Skin of body (tissue), 2 donors: ENCODE data around the gene CTDSPL. TPM values are rescaled to one million over a fixed set of nuclear protein-coding genes. Genes with fewer than 3 reads are reported as not detected.
"Not testable (repeated sequence)": the region's sequence is repeated elsewhere in the genome, so short reads cannot be mapped to it uniquely, and the experiment has no call there.

Source experiments
- DNase-seq: peaks from one replicate; lab custom pipeline; 2025; lab: John Stamatoyannopoulos, UW
- total RNA-seq: library from RNA; depleted of rRNA; stranded (reverse); fragments of >200 nt; gene quantifications from one replicate; pipeline ENCODE4 v1.2.3, GENCODE V29; 2014

CTDSPL gene
- total RNA-seq, 1 donor from 2014 or later, result 39.3 TPM

DNA sequence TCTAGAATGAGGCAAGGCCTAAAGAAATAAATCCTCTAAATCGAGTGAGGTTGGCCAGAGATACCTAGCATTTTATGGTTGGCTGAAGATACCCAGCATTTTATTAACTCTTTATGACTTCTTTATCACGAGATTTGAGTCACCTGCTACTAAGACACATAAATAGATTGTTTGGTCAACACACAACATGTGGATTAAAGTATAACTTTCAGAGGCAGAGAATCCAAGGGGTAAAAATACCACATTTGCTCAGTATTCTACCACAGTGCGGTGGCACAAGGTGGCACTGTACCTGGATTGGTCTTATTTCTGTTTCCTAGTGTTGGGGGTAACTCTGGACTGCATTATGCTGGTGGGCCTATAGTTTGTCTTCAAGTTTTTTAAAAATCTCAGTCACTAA lies 102.0 kb downstream of the CTDSPL start:
- DNase-seq, result no peak

GRCh38 chr3:37964146-37964545 lies 102.5 kb downstream of the CTDSPL start:
- no peak for DNase-seq

GRCh38 chr3:37964716-37965115 lies 103.0 kb downstream of the CTDSPL start:
- DNase-seq, result no peak

GRCh38 chr3:37967260-37967881 lies 105.7 kb downstream of the CTDSPL start:
- DNase-seq, result peak; percentile 22

- DNase-seq, result no peak
Measured at GRCh38 chr3:37968199-37968598, 106.5 kb downstream of the CTDSPL start.

DNA sequence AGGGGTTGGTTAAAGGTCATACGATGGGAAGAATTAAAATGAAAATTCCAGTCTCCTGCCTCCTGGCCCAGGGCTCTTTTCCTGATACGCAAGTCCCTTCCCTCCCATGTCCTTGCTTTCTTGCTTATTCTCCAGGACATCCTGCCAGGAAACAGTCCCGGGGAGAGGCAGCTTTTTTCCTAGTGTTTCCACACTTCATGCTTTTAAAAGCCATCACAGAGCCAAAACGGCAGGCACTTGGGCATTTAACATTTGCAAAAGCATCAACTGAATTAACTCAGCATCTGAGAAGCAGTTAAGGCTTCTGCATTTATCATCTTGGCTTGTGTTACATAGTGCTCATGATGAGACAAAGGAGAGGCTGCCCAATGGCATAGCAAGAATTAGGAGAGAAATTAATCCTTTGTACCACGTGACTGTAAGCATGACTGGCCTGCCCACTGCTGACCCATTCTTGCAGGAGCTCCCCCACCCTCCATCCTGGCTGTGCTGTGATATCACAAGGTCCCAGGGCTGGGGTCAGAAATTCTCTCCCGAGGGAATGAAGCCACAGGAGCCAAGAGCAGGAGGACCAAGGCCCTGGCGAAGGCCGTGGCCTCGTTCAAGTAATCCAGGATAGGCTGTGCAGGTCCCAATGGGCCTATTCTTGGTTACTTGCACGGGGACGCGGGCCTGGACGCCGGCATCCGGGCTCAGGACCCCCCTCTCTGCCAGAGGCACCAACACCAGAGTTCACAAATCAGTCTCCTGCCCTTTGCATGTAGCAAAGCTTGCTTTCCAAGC lies 107.3 kb downstream of the CTDSPL start:
- DNase-seq, result no peak

DNA sequence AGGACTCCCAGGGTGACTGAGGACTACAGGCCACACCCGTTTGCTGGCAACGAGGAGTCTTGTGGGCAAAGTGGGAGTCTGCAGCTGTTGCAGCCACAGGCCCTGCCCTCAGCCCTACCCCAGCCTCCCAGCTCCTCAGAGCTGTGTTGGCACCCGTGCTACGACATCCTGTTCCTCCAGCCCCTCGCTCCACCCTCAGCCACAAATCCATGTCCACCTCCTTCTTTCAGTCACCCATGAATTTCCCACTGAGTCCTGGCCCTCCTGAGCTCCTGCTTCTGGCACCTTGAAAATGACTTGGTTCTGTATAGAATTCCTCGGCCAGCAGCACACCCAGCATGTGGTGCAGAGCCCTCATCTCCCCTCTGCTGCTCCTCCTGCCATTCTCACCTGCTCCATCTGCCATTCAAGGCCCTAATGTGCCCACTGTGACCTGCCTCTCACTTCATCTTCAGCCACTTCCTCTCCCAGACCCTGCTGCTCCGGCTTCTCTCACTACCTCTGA lies 108.0 kb downstream of the CTDSPL start:
- no peak for DNase-seq

DNA sequence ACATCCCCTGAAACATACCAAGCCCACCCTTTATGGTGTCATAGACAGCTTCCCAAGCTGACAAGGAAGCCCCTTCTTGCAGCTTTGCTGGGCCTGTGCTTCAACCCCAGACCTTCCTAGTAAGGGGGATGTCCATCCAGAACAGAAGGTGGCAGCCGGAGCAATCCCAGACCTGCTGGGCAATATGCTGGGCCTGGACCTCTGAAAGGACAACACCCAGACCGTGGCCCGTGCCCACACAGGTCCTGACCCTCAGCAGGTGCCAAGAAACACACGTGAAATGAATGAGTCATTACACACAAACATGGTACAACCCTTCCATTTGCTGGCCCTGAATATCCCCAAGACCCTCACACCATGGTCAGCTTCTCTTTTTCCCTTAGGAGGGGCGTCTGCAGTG lies 109.1 kb downstream of the CTDSPL start:
- DNase-seq, result no peak

GRCh38 chr3:37971467-37971866 lies 109.8 kb downstream of the CTDSPL start:
- DNase-seq, result no peak

- not testable (repeated sequence) for DNase-seq
Measured at GRCh38 chr3:37972056-37972455, 110.4 kb downstream of the CTDSPL start.

GRCh38 chr3:37973246-37974054 lies 111.8 kb downstream of the CTDSPL start:
- no peak for DNase-seq

GRCh38 chr3:37974121-37975083 lies 112.7 kb downstream of the CTDSPL start:
- DNase-seq, result no peak

DNA sequence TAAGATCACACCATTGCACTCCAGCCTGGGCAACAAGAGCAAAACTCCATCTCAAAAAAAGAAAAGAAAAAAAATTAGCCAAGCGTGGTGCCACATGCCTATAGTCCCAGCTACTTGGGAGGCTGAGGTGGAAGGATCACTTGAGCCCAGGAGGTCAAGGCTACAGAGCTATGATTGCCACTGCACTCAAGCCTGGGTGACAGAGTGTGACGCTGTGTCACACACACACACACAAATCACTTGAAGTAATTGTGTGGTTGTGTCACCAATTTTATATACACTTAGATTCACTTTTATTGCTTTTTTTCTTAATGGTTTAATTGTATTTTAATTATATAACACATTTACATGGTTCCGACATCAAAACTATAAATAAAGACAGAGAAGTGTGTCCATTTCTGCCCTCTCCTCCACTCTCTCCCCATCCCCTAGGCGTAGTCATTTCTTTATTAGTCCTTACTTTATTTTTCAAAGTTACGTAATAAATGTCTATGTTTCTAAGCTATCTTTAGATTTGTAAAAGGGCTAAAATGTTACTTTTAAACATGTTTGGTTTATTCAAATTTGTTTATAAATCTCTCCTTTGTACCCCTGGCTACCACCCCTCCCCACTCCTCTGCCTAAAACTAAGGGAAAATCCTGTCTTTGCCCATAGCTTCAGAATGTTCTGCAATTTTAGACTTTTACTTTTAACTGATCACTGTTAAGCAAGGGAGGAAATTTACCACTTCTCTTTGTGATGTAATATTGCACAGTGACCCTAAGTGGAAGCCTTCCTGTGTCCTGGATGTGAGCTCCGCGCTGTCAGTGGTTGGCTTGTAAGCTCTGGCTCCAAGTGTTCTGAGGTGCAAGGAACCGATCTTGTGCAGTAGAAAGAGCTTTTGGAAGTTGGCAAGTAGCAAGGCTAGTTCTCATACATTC lies 118.1 kb downstream of the CTDSPL start:
- no peak for DNase-seq

- no peak for DNase-seq
Measured at GRCh38 chr3:37980462-37981347, 119.0 kb downstream of the CTDSPL start.

DNA sequence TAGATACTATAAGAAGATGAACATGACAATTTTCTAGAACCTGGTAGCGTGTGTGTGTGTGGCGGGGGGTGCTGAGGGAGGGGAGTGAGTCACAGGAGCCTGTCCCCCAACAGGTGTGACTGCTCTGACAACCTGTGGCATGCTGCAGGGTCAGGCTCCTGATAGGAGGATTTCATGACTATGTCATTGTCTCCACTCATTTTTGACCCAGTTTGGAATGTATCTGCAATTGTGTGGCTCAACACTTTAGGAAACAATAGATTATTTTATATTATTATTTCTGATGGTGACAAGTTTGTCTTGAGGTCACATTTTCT lies 119.6 kb downstream of the CTDSPL start:
- no peak for DNase-seq

- DNase-seq, result no peak
Measured at GRCh38 chr3:37982331-37982730, 120.7 kb downstream of the CTDSPL start.

DNA sequence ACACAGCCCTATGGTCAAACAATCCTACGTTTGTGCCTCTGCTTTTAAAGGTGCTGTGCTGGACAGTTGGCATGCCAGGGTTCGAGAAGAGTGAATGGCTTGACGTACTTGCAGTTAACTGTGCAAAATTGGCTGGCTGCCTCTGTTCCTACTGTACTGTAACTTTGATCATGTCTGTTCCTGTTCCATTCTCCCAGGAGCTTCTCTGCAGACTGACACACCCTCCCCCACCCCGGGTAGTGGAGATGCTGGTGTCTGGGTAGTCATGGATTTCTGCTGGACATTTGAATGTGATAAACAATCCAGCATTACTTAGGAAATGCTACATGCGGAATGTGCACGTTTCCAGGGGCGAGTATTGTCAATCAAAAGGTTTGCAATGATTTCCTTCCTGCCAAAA lies 122.4 kb downstream of the CTDSPL start:
- no peak for DNase-seq

DNA sequence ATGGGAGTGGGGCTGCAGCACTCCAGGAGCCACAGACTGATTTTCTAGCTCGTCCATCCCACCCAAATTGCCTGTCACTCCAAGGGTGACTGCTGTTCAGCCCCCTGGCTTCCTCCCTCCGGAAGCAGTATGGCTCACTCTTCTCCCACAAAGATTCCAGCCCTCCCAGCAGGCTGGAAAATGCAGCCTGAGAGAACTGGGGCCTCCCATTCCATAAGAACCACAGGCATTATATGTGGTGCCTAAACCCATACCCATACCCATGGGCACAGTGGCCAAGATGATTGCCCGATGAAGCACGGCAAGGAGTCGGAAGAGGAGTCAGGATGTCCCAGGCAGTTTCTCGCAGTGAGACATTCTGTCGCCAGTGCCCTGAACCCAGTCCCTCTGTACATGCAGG lies 122.9 kb downstream of the CTDSPL start:
- no peak for DNase-seq
